HG02981 (cell line): ENCODE measurements around the gene ADTRP.

Source experiments
- ATAC-seq: cut with Tn5 transposase; IDR thresholded peaks from one replicate; pipeline ENCODE4 v1.9.1; 2021; ENCODE audit warnings: mild to moderate bottlenecking, moderate library complexity; ENCODE audit not compliant: unreplicated experiment

ADTRP gene

DNA sequence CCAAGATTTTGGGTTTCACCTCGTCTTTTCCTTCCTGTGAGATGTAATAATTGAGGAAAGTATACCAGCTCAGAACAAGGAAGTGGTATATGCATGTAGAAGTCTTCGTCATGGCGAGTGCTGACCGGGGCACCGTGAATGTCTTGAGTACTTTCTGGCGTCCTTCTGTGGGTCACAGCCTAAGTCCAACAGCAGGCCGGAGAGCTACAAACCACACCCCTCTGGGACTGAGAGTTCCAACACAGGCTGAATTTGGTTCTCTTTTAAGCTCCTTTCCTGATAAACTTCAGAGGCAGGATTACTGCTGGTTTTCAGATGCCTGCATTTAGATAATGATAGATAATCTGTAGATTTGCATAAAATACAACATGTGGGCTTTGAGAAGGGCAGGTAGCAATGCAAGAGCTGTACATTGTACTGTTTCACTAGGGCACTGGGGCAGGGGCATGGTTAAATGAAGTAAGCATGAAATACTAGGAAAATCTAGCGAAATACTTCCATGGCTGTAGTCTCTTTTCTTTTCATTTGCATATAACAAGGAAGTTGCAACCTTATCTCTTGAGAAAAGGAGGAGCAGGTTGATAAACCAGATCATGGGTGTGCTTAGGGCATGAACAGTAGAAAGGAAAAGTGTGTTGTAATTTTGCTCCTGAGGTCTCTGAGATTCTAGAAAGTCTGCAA is at the start of gene ADTRP:
ADTRP (minus strand) TSS at position 156 of the 681 bp plus-strand sequence; CDS start at position 112, 44 bp downstream.
- no peak for ATAC-seq

DNA sequence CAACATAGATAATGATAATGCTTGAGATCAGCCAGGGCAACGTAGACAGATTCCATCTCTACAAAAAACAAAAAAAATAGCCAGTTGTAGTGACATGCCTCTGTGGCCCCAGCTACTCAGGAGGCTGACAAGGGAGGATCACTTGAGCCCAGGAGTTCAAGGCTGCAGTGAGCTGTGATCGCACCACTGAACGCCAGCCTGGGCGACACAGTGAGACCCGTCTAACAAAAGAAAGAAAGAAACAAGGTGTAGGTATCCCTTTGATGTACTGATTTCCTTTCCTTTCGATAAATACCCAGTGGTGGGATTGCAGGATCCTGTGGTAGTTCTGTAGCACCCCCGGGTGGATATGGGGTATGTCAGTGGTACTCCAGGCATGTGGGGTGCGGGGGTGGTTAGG is 48.2 kb upstream of the ADTRP start:
- ATAC-seq: no peak

DNA sequence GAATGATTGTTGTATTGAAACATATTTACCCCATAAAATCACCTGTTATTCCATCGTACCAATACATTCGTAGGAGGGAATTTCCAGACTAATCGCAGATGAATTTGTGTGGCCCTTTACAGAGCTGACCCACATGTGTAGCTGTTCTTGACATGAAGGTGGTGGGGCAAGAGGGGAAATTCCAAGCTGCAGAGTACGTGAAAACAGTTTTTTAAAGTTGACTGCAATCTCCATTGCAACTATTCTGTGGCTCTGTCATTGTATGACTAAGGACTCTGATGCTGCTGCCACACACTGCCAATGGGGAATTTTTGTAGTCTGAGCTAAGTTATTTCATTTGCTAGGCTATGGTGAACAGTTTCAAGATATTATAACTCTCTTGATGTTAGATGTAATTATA is 46.4 kb upstream of the ADTRP start:
- peak; percentile 77 for ATAC-seq

GRCh38 chr6:11822346-11822745 is 43.7 kb upstream of the ADTRP start:
- ATAC-seq: no peak

GRCh38 chr6:11821781-11822180 is 43.2 kb upstream of the ADTRP start:
- no peak for ATAC-seq

GRCh38 chr6:11820821-11821220 is 42.2 kb upstream of the ADTRP start:
- no peak for ATAC-seq

DNA sequence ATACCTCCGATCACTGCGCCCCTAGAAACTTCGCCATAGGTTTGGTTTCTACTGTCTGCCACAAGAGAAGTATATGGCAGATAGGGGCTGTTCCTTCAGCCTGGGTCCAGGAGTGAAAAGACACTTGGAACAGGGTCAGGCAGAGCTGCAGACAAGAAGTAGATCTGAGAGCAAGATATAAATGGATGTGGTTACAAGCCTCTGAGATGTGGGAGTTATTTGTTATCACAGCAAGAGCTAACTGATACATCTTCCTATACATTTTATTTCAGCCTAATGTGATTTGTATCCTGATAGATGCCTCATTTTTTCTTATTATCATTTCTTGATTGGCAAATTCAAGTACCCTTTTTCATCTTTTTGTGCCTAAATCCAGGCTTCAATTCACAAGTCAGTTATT is 40.9 kb upstream of the ADTRP start:
- ATAC-seq: no peak

GRCh38 chr6:11815231-11815630 is 36.6 kb upstream of the ADTRP start:
- no peak for ATAC-seq

GRCh38 chr6:11814819-11815218 is 36.2 kb upstream of the ADTRP start:
- ATAC-seq: no peak

GRCh38 chr6:11814106-11814505 is 35.5 kb upstream of the ADTRP start:
- ATAC-seq: no peak

DNA sequence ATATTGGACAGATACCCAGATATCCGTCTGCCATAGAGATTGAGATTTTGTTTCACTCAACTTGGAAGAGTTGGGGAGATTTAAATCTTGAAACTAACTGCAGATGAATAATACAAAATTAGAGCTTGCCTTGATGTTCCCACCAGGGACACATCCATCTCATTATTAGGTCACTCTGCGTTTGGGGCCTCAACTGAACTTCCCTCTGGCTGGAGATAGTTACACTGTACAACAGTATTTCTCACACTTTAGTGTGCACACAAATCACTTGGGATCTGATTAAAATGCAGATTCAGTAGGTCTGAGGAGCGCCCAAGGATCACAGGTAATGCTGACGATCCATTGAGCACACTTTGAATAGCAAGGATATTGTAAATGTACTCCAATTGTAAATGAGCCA is 35.0 kb upstream of the ADTRP start:
- ATAC-seq: no peak

- no peak for ATAC-seq
These were observed 34.3 kb upstream of the ADTRP start for GRCh38 chr6:11812951-11813350.

GRCh38 chr6:11812439-11812838 is 33.8 kb upstream of the ADTRP start:
- no peak for ATAC-seq

- no peak for ATAC-seq
These were observed 33.2 kb upstream of the ADTRP start for GRCh38 chr6:11811644-11812264.

DNA sequence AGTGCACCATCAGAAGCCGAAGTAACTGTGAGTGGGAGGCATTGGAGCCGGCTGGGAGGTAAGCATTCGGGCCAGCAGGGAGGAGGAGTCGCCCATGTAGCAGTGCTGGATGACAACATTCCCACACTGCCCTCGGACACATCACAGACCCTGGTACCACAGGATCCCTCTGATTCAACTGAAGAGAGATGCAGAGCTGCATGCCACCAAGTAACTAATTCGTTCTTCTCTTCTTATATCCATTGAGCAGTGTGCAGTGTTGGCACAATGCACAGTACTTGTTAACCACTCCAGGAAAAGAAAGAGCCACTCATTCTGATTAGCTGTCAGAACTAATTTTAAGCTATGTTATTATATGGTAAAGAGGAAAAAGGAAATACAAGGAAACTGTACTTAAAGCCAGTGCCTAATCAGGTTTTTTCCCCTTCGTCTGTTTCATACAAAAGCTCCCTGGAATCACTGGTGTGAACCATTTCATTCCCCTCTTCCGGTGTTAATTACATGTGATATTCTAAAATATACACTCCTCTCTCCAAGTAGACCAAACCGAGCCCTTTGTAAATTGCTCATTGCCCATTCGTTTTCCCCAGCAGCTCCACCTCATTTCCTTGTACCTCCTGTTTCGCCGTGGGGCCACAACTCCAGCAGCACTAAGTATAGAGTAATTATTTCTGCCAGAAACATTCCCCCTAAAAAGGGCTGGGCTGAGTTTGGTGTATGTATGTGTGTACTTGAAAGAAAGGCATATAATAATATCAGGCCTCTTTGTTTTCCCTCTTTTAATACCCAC is 32.4 kb upstream of the ADTRP start:
- no peak for ATAC-seq

- no peak for ATAC-seq
These were observed 31.5 kb upstream of the ADTRP start for GRCh38 chr6:11810039-11810541.

DNA sequence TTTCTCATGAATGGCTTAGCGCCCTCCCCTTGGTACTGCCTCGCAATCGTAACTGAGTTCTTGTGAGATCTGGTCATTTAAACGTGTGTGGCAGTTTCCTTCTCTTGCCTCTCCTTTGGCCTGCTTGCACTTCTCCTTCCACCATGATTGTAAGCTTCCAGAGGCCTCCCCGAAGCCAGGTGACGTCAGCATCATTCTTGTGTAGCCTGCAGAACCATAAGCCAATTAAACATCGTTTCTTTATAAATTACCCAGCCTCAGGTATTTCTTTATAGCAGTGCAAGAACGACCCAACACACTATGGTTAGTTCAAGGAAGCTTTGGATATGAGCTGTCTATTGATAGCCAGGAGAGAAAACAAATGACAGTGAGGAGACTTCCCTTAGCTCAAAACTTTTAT is 29.5 kb upstream of the ADTRP start:
- ATAC-seq: no peak

GRCh38 chr6:11806561-11807317 is 28.1 kb upstream of the ADTRP start:
- ATAC-seq: no peak

GRCh38 chr6:11805259-11806053 is 26.9 kb upstream of the ADTRP start:
- no peak for ATAC-seq

- ATAC-seq: no peak
These were observed 26.1 kb upstream of the ADTRP start for GRCh38 chr6:11804701-11805100.
